ENCODE data around the gene CCDC122. TPM values are rescaled to one million over a fixed set of nuclear protein-coding genes. Genes with fewer than 3 reads are reported as not detected.

CCDC122 gene
- total and polyA plus RNA-seq, 11 donors: 1.4 to 10.0 (median 4.9) TPM

- no peaks in the 10 kb centered on the region for H3K9me3 ChIP-seq
- H3K4me3 ChIP-seq: peak within 1 kb of the TSS; percentile 67 to 97 (median 79)
- intact Hi-C loops (cut with DNase I): loop anchor here in 6 of 10 donors (10.0 kb wide), 4 partner anchors 575 to 1285 kb away; no protein-coding TSS in a partner anchor
- no peak for TF ChIP-seq CTCF (IDR thresholded peaks at IDR 0.05)
- TF ChIP-seq POLR2A (IDR thresholded peaks at IDR 0.05): no peak
- peaks cover 0 to 4% (median 0%) of the 10 kb centered on the region in 9 donors for H3K36me3 ChIP-seq
- 2 to 10% (median 2%) methylated on average over 8 to 48 of the region's 48 CpGs for WGBS, 4 donors
- H3K27me3 ChIP-seq: no peaks in the 10 kb centered on the region
- peak within 1 kb of the TSS; percentile 85 to 99 (median 94) for H3K27ac ChIP-seq
- peaks cover 0 to 47% (median 10%) of the 10 kb centered on the region in 12 donors for H3K4me1 ChIP-seq
- ATAC-seq: peak; percentile 34 to 78 (median 76)
- peak in 3 of 5 donors; percentile 53 to 84 (median 53) for DNase-seq
Observed at GRCh38 chr13:43879755-43880181, 228 bp upstream of the CCDC122 start, which contains the start of gene LACC1. TSS of gene LACC1 (plus strand) at chr13:43879904. CDS start at chr13:43880986, 1,082 bp downstream.

DNA sequence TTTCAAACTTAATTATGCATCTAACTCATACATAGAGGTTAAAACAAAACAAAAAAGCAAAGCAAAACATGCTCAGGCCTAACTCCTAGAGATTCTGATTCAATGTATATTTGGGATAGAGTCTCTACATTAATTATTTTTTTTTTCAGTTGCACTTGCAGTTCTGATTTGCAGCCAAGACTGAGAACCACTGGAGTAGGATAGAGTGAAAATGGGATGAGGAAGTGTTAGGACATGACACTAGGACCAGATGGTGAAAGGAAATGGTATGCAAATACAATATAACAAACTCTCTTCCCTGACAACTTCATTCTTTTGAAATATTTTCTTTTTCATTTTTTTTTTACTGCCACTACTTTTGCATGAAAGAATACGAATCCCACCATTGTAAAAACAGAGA, 1.8 kb downstream of the CCDC122 start:
- Histone ChIP-seq H3K4me1 (peaks cover 0 to 48% (median 11%) of the 10 kb centered on the region in 12 donors), H3K4me3 (peak overlapping the region in 1 of 12 donors; percentile 84), H3K27me3 (no peaks in the 10 kb centered on the region), H3K27ac (peak overlapping the region in 2 of 12 donors; percentile 98 to 99), H3K9me3 (no peaks in the 10 kb centered on the region), H3K36me3 (no peaks in the 10 kb centered on the region)
- TF ChIP-seq POLR2A (IDR thresholded peaks at IDR 0.05): no peak
- no peak for TF ChIP-seq CTCF (IDR thresholded peaks at IDR 0.05)
- DNase-seq (no peak), ATAC-seq (no peak)
- 90 to 96% (median 94%) methylated on average over 1 of the region's 1 CpG for WGBS, 4 donors
- intact Hi-C loops (cut with DNase I): loop anchor here in 6 of 10 donors (10.0 kb wide), 4 partner anchors 573 to 1283 kb away; no protein-coding TSS in a partner anchor

GRCh38 chr13:43877326-43877725, 2.2 kb downstream of the CCDC122 start:
- Histone ChIP-seq H3K27me3 (no peaks in the 10 kb centered on the region), H3K4me3 (no peak overlapping the region), H3K9me3 (no peaks in the 10 kb centered on the region), H3K27ac (peak overlapping the region in 1 of 12 donors; percentile 99), H3K36me3 (peaks cover 0 to under 1% (median 0%) of the 10 kb centered on the region in 9 donors), H3K4me1 (peaks cover 0 to 48% (median 11%) of the 10 kb centered on the region in 12 donors)
- DNase-seq (no peak), ATAC-seq (no peak)
- TF ChIP-seq POLR2A (IDR thresholded peaks at IDR 0.05): no peak
- TF ChIP-seq CTCF (IDR thresholded peaks at IDR 0.05): no peak
- intact Hi-C loops (cut with DNase I): loop anchor here in 6 of 10 donors (10.0 kb wide), 4 partner anchors 573 to 1283 kb away; no protein-coding TSS in a partner anchor

- Histone ChIP-seq H3K4me1 (peaks cover 0 to 45% (median 11%) of the 10 kb centered on the region in 12 donors), H3K27me3 (no peaks in the 10 kb centered on the region), H3K9me3 (no peaks in the 10 kb centered on the region), H3K27ac (no peak overlapping the region), H3K4me3 (no peak overlapping the region), H3K36me3 (peaks cover 0 to 7% (median 0%) of the 10 kb centered on the region in 9 donors)
- intact Hi-C loops (cut with DNase I): loop anchor here in 6 of 10 donors (10.0 kb wide), 4 partner anchors 572 to 1282 kb away; no protein-coding TSS in a partner anchor
- no peak for DNase-seq
- TF ChIP-seq CTCF (IDR thresholded peaks at IDR 0.05) (no peak), POLR2A (IDR thresholded peaks at IDR 0.05) (no peak)
- ATAC-seq: no peak
- WGBS, 4 donors: 90 to 97% (median 92%) methylated on average over 2 of the region's 2 CpGs
Observed at GRCh38 chr13:43876366-43876765, 3.2 kb downstream of the CCDC122 start.
